ENCODE measurements around the gene GPR17.

- TF ChIP-seq CTCF (IDR thresholded peaks at IDR 0.05): no peak
- TF ChIP-seq POLR2A (IDR thresholded peaks at IDR 0.05): no peak
These were observed 29.6 kb downstream of the GPR17 start, which contains the start of gene LIMS2 for GRCh38 chr2:127675331-127676261.
